Suppressor macrophage (primary cell): ENCODE results near the gene CADM4.
"Not testable (repeated sequence)": the region's sequence is repeated elsewhere in the genome, so short reads cannot be mapped to it uniquely, and the experiment has no call there.

Experiments used
- DNase-seq, 4 experiments: peaks; one replicate each; pipeline ENCODE4 v3.0.0-alpha.2; 2020 to 2022

The CADM4 gene

DNA sequence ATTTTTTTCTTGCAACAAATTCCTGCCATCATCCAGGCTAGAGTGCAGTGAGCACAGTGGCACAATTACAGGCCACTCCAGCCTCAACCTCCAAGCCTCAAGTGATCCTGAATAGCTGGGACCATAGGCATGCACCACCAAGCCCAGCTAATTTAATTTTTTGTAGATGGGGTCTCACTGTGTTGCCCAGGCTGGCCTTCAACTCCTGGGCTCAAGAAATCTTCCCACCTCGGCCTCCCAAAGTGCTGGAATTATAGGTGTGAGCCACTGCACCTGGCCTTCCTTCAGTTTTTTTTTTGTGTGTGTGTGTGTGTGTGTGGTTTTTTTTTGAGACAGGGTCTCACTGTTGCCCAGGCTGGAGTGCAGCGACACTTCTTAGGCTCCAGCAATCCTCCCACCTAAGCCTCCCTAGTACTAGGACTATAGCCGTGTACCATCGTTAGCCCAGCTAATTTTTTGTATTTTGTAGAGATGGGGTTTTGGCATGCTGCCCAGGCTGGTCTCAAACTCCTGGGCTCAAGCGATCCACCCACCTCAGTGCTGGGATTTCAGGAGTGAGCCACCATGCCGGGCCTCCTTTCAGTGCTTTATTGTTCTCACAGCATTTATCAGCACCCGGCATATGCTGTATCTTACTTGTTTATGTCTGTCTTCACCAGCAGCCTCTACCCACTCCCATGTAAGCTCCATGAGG, 33.6 kb downstream of the CADM4 start:
- no peak for DNase-seq

GRCh38 chr19:43600326-43600725, 39.3 kb downstream of the CADM4 start:
- DNase-seq, result not testable (repeated sequence)

- no peak for DNase-seq
Measured at GRCh38 chr19:43599635-43600295, 39.9 kb downstream of the CADM4 start.

DNA sequence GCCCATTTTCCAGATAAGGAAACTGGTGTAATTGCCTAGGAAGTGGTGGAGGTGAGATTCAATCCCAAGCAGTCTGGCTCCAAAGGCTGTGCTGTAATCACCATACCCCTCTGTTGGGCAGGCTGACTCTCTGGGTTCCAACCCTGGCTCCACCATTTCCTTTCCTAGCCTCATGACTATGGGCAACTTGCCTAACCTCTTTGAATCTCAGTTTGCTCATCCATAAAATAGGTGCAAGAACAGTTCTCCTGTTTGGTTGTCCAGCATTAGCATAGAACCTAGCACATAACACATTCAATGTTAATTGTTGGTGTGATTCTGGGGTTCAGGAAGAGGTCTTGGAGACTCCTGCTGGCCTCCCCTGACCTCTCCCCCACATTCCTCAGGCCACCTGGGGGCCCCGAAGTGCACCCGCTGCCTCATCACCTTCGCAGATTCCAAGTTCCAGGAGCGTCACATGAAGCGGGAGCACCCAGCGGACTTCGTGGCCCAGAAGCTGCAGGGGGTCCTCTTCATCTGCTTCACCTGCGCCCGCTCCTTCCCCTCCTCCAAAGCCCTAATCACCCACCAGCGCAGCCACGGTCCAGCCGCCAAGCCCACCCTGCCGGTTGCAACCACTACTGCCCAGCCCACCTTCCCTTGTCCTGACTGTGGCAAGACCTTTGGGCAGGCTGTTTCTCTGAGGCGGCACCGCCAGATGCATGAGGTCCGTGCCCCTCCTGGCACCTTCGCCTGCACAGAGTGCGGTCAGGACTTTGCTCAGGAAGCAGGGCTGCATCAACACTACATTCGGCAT, 41.0 kb downstream of the CADM4 start:
- DNase-seq, result no peak

DNA sequence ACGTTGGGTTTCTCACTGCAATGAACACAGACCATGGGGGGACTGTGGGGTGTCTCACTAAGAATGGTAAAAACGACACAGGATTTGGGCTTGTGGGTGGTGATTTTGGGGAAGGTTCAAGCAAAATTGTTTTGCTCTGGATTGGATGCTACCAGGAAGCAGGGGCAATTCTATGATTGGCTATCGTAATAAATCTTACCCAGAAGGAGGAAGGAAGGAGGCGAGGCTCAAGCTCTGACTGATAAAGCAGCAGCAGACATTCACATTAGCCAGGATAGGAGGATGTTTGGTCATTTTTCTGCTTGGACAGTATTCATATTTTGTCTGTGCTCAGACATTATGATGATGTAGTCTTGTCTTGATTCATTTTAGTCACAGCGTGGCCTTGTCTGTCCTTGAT, 41.8 kb downstream of the CADM4 start:
- DNase-seq, result peak; percentile 21 to 49 (median 31)

DNA sequence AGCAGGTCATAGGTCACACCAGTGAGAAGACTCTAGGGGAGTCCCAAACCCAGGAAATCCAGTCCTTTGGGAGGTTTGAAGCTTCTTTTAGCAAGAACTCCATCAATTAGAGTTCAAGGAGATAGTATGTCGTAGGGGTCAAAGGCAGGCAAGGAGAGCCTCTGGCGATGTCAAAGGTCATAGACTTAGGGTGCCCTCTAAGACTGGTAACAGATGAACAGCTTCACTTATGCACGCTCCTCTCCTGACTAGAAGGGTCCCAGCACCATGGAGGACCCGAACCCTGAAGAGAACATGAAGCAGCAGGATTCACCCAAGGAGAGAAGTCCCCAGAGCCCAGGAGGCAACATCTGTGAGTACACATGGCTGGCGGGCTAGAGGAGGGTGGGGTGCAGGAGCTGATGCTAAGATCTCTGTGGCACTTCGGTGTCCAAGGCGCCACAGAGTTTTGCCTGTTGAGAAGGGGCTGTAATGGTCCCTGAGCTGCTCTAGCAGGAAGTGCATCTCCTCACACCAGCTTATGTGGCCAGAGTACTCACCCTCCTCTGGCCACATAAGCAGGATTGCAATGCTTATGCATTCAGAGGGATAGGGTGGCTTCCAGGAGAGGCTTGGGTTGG, 42.7 kb downstream of the CADM4 start:
- DNase-seq, result peak in 2 of 4 experiments; percentile 11 to 20

- peak; percentile 100 for DNase-seq
Measured at GRCh38 chr19:43595999-43596841, 43.4 kb downstream of the CADM4 start, which contains the start of the genes IRGQ and ZNF576. IRGQ (minus strand) TSS chr19:43596134; CDS start chr19:43595338, 796 bp downstream. ZNF576 (plus strand) TSS chr19:43596595; CDS start chr19:43597109, 514 bp downstream.

DNA sequence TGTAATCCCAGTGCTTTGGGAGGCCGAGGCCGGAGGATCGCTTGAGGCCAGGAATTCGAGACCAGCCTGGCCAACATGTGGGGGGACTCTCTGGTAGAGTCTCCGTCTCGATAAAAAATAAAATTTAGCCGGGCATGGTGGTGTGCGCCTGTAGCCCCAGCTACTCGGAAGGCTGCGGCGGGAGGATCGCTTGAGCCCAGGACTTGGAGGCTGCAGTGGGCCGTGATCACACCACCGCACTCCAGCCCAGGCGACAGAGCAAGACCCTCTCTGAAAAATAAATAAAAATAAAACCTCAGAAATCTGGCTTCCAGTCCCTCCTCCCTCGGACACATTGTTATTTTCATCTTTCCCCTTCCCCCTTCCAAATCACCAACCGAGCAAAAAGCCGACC, 44.0 kb downstream of the CADM4 start:
- DNase-seq, result no peak

DNA sequence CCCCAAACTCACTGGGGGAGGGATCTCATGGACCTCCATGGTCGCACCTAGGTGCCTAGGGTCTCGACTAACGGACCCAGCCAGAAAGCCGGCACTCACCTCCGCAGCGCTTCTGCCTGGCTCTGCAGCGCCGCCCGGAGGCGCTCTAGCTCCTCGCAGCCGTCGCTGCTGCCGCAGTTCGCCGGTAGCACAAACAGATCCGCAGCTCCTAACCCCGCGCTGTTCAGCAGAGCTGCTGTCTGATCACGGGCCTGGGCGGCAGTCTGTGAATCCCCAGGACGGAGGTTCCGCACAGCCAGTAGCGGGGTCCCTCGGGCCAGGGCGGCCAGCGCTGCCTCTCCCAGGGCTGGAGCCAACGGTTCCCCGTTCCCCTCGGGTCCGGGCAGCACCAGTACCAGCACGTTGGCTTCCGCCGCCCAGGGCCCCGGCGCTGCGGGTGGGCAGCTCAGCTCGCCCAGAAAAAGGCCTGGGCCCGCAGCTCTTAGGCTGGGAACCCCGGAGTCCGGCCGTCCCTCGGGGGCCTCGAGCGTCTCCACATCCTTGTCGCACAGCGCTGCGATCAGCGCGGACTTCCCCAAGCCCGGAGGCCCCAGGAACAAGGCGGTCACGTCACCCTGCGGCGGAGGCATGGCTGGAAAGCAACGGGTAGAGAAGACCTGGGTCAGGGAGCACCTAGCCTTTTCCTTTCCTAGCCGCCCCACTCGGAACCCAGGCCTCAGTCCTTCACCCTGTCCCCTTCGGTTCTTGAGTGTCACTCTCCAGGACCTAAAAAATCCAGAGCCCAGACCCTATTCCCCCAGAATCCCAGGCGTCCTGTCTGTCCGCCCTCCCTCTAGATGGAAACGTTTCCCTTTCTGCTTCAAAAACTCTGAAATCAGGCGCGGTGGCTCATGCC, 44.7 kb downstream of the CADM4 start:
- DNase-seq, result peak; percentile 78 to 87 (median 80)

DNA sequence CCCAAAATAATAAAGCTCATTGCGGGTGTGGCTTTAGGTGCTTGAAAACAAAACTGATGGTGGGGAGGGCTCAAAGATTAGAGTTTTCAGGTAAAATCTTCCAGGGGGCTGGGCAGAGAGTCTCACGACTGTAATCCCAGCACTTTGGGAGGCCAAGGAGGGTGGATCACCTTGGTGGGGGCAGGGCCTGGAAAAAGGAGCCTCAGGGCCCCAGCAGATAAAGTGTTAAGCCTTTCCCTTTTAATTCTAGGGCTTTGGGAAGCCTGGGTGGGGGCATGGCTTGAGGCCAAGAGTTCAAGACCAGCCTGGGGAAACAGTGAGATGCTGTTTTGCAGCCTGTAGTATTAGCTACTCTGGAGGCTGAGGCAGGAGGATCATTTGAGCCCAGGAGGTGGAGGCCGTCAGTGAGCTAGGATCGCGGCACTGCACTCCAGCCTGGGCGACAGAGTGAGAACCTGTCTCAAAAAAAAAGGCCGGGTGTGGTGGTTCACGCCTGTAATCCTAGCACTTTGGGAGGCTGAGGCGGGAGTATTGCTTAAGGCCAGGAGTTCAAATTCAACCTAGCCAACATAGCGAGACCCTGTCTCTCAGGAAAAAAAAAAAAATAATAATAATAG, 45.5 kb downstream of the CADM4 start:
- no peak for DNase-seq

- no peak for DNase-seq
Measured at GRCh38 chr19:43592800-43593350, 46.8 kb downstream of the CADM4 start.

DNA sequence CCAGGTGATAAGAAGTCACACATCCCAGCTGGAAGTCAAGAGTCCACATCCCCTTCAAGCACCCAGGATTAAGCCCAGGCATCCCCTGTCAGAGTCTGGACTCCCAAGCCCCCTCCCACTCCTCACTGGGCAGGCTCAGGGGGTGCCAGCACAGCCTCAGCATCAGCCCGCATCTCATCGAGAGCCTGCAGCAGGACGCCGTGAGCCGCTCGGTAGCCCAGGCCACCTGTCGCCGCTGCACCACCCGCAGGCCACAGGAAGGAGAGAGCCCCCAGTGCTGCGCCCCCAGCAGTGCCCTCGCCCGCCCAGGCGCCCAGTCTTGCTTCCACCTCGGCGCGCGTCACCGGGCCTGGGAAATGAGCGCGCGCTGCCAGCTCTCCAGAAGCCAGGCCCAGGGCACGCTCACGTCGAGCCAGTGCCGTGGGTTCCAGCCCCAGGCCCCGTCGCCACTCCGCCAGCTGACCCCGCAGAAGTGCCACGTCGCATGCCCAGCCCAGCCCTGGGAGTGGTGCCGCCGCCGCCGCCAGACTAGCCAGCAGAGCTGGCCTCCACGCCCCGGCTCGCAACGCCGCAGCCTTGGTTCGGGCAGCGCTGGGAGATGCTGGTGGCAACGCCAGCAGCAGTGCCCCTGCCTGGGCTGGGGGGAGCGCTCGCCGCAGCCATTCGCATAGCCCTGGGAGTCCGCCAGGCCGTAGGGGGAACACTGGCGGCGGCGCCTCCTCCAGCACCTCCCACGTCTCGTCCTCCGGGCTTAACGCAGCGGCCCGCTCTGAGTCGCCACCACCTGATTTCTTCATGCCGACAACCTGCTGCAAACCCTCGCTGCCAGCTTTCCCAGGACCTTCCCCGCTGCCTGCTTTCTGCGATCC, 47.5 kb downstream of the CADM4 start:
- DNase-seq, result no peak

DNA sequence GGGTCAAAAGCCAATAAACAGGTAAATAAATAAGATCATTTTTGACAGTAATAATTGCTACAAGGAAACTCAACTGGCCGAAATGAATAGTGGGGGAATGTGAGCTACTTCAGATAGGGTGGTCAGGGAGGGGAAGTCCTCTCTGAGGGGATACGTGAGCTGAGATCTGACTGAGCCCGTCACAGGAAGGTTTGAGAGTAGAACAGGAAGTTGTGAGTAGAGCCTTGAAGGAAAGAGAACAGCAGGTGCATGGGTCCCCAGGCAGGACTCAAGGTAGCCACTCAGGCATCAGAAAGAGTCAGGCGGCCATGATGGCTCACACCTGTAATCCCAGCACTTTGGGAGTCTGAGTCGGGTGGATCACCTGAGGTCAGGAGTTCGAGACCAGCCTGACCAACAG, 50.0 kb downstream of the CADM4 start:
- no peak for DNase-seq

- DNase-seq, result no peak
Measured at GRCh38 chr19:43589277-43589676, 50.4 kb downstream of the CADM4 start.

GRCh38 chr19:43587029-43587428, 52.6 kb downstream of the CADM4 start:
- DNase-seq, result not testable (repeated sequence)

DNA sequence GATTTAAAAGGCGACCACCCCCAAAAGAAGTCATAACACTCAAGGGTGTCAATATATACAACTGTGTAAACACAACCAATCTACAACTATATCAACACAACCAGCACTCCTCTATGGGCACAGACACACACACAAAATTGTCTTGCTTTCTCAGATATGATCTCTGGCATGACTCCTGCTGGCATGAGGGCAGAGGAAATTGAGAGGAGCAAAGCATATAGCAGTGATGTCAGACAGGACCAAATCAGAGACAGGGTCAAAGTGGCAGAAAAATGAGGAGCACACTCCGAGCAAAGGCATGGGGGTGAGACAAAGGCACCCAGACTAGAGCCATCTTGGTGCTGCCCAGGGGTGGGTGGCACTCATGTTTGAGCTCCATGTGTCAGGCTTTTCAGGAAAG, 53.3 kb downstream of the CADM4 start:
- no peak for DNase-seq

GRCh38 chr19:43584484-43584883, 55.2 kb downstream of the CADM4 start:
- DNase-seq, result no peak

- peak in 2 of 4 experiments; percentile 38 to 48 for DNase-seq
Measured at GRCh38 chr19:43582495-43582894, 57.2 kb downstream of the CADM4 start.

GRCh38 chr19:43581467-43581866, 58.2 kb downstream of the CADM4 start:
- DNase-seq, result no peak
